ENCODE data around the gene TEC. TPM values are rescaled to one million over a fixed set of nuclear protein-coding genes. Genes with fewer than 3 reads are reported as not detected.
A peak's percentile ranks its signal among the peaks of the same experiment; 100 is the strongest.

TEC gene
- total RNA-seq, 1 experiment from 2014 or later = 4.5 TPM

DNA sequence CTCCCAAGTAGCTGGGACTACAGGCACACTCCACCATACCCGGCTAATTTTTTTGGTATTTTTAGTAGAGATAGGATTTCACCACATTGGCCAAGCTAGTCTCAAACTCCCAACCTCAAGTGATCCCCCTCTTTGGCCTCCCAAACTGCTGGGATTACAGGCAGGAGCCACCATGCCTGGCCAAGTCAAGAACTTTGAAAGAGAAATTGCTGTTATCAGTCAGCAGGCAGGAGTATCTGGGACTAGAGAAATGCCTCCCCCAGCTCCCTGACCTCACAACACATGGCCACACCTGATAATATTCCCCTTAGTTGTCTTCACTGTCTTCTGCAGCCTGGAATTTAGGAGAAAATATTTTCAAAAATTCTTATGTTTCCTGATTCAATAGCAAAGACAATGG lies 143.0 kb downstream of the TEC start:
- no TSS peak for BruUV-seq (replicated peaks)
- H3K4me1 ChIP-seq (ENCODE audit: control insufficient read depth in 1 of 2, insufficient read depth in 2 of 2, low read length in 2 of 2) = peaks cover 32 to 38% of the 10 kb centered on the region in 2 experiments
- no peak for DNase-seq (ENCODE audit: low read depth, low spot score)
- no peak overlapping the region for H3K9ac ChIP-seq (ENCODE audit: low read length)
- no peak overlapping the region for H3K4me3 ChIP-seq (replicated peaks in 1 of 2; ENCODE audit: low read depth in 1 of 2, low read length in 2 of 2)
- ATAC-seq = no peak
- H3K4me2 ChIP-seq (ENCODE audit: low read length) = no peak overlapping the region
- no peaks in the 10 kb centered on the region for H3K9me3 ChIP-seq (ENCODE audit: control insufficient read depth in 1 of 2, insufficient read depth in 1 of 2, low read depth in 1 of 2, low read length in 2 of 2)
- RAD21 ChIA-PET (ENCODE audit: low non-redundant PET in 1 of 2, low total read pairs in 2 of 2, uncharacterized antibody in 2 of 2, unreplicated experiment in 2 of 2) = interaction anchor here in 1 of 2 experiments (1.5 kb wide), 1 partner anchor 164 kb away, joined by 6 read pairs; no protein-coding TSS in a partner anchor
- POLR2A ChIA-PET = no interaction called here
- no peaks in the 10 kb centered on the region for H3K36me3 ChIP-seq (ENCODE audit: control insufficient read depth in 1 of 2, insufficient read depth in 2 of 2, low read length in 2 of 2)
- intact Hi-C loops (cut with micrococcal nuclease) = loop anchor here (1.0 to 5.0 kb wide), 4 partner anchors 149 to 836 kb away; no protein-coding TSS in a partner anchor
- CTCF ChIA-PET = interaction anchor here (1.0 to 2.6 kb wide), 5 partner anchors 18 to 420 kb away, joined by 3 to 21 read pairs (median 7); no protein-coding TSS in a partner anchor
- peak overlapping the region; percentile 38; the same call in 1 of the 2 replicates for H3K27ac ChIP-seq (ENCODE audit: low read depth, low read length)
- H2AFZ ChIP-seq (ENCODE audit: low read depth, low read length, poor library complexity, severe bottlenecking) = no peak overlapping the region
- no peaks in the 10 kb centered on the region for H3K9me2 ChIP-seq (ENCODE audit: insufficient read depth)
- no peak for TF ChIP-seq POLR2A (IDR thresholded peaks at IDR 0.05; ENCODE audit: borderline replicate concordance, extremely low read depth, insufficient read depth, insufficient read length)
- TF ChIP-seq YY1 (IDR thresholded peaks at IDR 0.05; ENCODE audit: extremely low read depth, insufficient replicate concordance, low read depth, low read length) = no peak
- no peak for TF ChIP-seq SIN3A (IDR thresholded peaks at IDR 0.05; ENCODE audit: low read depth)
- TF ChIP-seq FOSL1 (IDR thresholded peaks at IDR 0.05; ENCODE audit: low read depth) = no peak
- H3K27me3 ChIP-seq (ENCODE audit: insufficient read depth, low read length) = no peaks in the 10 kb centered on the region
- H3K79me2 ChIP-seq (ENCODE audit: insufficient read depth, low read length) = no peaks in the 10 kb centered on the region
- no peaks in the 10 kb centered on the region for H4K20me1 ChIP-seq (ENCODE audit: insufficient read depth)

DNA sequence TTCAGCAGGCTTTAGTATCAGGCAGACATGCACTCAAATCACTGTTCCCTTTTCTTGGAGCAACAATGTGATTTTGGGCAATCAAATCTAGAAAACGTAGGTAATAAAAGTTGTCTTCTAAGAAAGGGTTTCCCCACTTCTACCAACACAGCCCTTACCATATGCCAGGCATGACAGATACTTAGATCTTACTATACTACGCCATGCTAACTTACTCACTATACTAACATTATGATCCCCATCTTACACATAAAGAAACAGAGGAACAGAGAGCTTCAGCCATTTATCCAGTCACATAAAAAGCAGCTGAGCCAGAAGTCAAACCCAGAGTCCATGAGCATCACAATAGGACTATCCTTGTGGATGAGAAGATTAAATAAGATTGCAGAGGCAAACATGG lies 144.8 kb downstream of the TEC start:
- POLR2A ChIA-PET = no interaction called here
- Histone ChIP-seq H3K4me2 (ENCODE audit: low read length) (no peak overlapping the region), H2AFZ (ENCODE audit: low read depth, low read length, poor library complexity, severe bottlenecking) (no peak overlapping the region), H4K20me1 (ENCODE audit: insufficient read depth) (no peaks in the 10 kb centered on the region), H3K9me3 (ENCODE audit: control insufficient read depth in 1 of 2, insufficient read depth in 1 of 2, low read depth in 1 of 2, low read length in 2 of 2) (no peaks in the 10 kb centered on the region), H3K9me2 (ENCODE audit: insufficient read depth) (no peaks in the 10 kb centered on the region), H3K9ac (ENCODE audit: low read length) (no peak overlapping the region), H3K27ac (ENCODE audit: low read depth, low read length) (no peak overlapping the region), H3K36me3 (ENCODE audit: control insufficient read depth in 1 of 2, insufficient read depth in 2 of 2, low read length in 2 of 2) (no peaks in the 10 kb centered on the region), H3K4me3 (replicated peaks in 1 of 2; ENCODE audit: low read depth in 1 of 2, low read length in 2 of 2) (no peak overlapping the region), H3K4me1 (ENCODE audit: control insufficient read depth in 1 of 2, insufficient read depth in 2 of 2, low read length in 2 of 2) (peaks cover 30 to 33% of the 10 kb centered on the region in 2 experiments), H3K79me2 (ENCODE audit: insufficient read depth, low read length) (no peaks in the 10 kb centered on the region), H3K27me3 (ENCODE audit: insufficient read depth, low read length) (no peaks in the 10 kb centered on the region)
- RAD21 ChIA-PET (ENCODE audit: low non-redundant PET in 1 of 2, low total read pairs in 2 of 2, uncharacterized antibody in 2 of 2, unreplicated experiment in 2 of 2) = no interaction called here
- ATAC-seq (no peak), DNase-seq (ENCODE audit: low read depth, low spot score) (no peak)
- no TSS peak for BruUV-seq (replicated peaks)
- intact Hi-C loops (cut with micrococcal nuclease) = loop anchor here (5.0 kb wide), 1 partner anchor 837 kb away; no protein-coding TSS in a partner anchor
- TF ChIP-seq ZNF274 (IDR thresholded peaks at IDR 0.05; ENCODE audit: low read depth, low read length) (no peak), ZFX (IDR thresholded peaks at IDR 0.05) (no peak), CBX3 (IDR thresholded peaks at IDR 0.05; ENCODE audit: low read depth) (no peak), EZH2 (IDR thresholded peaks at IDR 0.05) (no peak), POLR2AphosphoS5 (IDR thresholded peaks at IDR 0.05; ENCODE audit: low read depth, low read length) (no peak), FOSL1 (IDR thresholded peaks at IDR 0.05; ENCODE audit: low read depth) (no peak), CEBPB (IDR thresholded peaks at IDR 0.05; ENCODE audit: low read depth) (no peak), SP1 (IDR thresholded peaks at IDR 0.05; ENCODE audit: low read depth) (no peak), TCF7L2 (IDR thresholded peaks at IDR 0.05; ENCODE audit: borderline replicate concordance, extremely low read depth, insufficient read depth, insufficient read length) (no peak), SIN3A (IDR thresholded peaks at IDR 0.05; ENCODE audit: low read depth) (no peak), YY1 (IDR thresholded peaks at IDR 0.05; ENCODE audit: extremely low read depth, insufficient replicate concordance, low read depth, low read length) (no peak), SRF (IDR thresholded peaks at IDR 0.05; ENCODE audit: low read depth) (no peak)
- TF ChIP-seq, protein P1, sequence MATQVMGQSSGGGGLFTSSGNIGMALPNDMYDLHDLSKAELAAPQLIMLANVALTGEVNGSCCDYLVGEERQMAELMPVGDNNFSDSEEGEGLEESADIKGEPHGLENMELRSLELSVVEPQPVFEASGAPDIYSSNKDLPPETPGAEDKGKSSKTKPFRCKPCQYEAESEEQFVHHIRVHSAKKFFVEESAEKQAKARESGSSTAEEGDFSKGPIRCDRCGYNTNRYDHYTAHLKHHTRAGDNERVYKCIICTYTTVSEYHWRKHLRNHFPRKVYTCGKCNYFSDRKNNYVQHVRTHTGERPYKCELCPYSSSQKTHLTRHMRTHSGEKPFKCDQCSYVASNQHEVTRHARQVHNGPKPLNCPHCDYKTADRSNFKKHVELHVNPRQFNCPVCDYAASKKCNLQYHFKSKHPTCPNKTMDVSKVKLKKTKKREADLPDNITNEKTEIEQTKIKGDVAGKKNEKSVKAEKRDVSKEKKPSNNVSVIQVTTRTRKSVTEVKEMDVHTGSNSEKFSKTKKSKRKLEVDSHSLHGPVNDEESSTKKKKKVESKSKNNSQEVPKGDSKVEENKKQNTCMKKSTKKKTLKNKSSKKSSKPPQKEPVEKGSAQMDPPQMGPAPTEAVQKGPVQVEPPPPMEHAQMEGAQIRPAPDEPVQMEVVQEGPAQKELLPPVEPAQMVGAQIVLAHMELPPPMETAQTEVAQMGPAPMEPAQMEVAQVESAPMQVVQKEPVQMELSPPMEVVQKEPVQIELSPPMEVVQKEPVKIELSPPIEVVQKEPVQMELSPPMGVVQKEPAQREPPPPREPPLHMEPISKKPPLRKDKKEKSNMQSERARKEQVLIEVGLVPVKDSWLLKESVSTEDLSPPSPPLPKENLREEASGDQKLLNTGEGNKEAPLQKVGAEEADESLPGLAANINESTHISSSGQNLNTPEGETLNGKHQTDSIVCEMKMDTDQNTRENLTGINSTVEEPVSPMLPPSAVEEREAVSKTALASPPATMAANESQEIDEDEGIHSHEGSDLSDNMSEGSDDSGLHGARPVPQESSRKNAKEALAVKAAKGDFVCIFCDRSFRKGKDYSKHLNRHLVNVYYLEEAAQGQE (IDR thresholded peaks at IDR 0.05; ENCODE audit: low read depth) = no peak
- TF ChIP-seq, protein P2, sequence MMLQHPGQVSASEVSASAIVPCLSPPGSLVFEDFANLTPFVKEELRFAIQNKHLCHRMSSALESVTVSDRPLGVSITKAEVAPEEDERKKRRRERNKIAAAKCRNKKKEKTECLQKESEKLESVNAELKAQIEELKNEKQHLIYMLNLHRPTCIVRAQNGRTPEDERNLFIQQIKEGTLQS (IDR thresholded peaks at IDR 0.05) = no peak
- CTCF ChIA-PET = interaction anchor here (1.2 kb wide), 1 partner anchor 15 kb away, joined by 4 read pairs; no protein-coding TSS in a partner anchor
